NCI-H128 (cell line): Measurements from ENCODE around the gene OLFM3.

Experiments used
- DNase-seq: peaks from one replicate; lab custom pipeline; 2025; ENCODE audit not compliant: unreplicated experiment; lab: John Stamatoyannopoulos, UW

The OLFM3 gene

DNA sequence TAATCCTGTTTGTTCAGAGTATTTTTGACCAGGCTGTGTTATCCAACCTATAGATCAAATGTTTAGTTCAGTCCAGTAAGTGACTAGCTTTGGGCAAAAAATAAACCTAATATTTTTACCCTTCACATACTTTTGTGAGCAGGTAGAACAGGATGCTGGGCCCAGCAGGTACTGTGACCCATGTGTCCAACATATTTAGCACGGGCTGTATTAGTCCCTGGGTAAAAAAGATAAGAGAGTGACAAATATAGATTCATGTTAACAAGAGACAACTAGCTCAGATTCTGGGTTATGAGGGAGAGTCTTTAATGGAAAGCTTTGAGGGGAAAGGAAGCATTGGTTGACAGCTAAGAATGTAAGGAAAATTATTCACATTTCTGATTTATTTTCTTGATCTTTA is 43.1 kb downstream of the OLFM3 start:
- DNase-seq, result no peak

DNA sequence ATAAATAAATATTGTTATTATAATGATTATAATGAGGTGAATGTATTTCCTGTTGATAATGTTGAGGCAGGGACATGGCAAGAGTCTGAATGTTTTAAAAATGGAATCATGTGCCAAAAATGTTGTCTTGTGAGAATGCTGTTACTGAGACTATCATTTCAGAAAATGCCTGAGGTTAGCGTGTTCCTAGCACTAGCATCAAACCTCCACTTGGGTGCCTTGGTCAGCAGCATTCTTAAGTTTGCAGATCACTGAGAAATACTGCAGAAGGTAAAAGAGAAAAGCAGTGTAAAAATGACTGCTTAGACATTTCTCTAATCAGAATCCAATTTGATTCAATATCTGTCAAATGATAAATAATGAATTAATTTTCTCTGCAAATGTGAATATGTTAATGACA is 50.8 kb downstream of the OLFM3 start:
- no peak for DNase-seq

GRCh38 chr1:101943237-101943636 is 53.5 kb downstream of the OLFM3 start:
- no peak for DNase-seq

DNA sequence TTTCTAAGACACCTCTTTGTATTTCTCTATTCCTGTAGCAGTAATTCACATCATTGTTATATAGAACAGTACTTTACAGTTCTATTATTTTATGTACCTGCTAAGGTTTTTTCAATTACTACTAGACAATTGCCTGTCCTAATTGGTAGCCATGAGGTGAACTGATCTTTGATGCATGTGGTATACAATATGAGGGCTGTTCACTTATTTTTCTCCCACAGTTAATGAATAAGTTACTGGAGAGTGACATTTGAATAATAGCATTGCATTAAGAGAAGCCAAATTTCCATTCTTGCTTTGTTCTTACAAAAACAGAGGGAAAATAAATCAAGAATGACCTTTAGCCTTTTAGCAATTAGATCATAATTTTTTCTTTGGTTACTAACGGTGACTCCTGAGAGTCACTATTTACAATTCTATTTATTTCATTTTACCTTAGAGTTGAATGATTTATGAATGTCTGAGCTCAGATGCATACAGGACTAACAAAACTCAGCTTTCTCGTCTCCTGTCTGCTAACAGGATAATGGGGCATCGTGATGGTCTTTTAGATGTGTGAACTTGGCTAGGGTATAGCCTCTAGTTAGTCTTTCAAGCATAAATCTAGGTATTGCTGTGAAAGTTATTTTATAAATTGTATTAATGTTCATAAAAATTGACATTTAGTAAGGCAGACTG is 54.1 kb downstream of the OLFM3 start:
- no peak for DNase-seq

- no peak for DNase-seq
Observed at GRCh38 chr1:101938681-101939080, 58.0 kb downstream of the OLFM3 start.

DNA sequence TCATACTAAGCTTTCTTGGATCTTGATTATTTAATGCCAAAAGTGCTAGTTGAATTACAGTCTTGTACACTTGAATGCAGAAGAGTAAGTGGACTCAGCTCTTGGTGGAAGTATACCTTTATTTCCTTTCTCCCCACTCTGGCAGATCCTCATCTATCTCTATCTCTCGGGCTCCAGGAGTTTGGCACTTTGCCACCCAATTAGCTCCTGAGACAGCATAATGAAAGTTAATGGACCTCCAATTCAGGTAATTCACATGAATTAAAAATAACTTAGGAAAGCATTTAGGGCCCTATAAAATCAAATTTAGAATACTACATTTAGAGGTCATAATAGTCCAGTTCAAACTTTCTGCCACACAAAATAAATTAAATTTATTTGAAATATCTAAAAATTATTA is 67.4 kb downstream of the OLFM3 start:
- no peak for DNase-seq

DNA sequence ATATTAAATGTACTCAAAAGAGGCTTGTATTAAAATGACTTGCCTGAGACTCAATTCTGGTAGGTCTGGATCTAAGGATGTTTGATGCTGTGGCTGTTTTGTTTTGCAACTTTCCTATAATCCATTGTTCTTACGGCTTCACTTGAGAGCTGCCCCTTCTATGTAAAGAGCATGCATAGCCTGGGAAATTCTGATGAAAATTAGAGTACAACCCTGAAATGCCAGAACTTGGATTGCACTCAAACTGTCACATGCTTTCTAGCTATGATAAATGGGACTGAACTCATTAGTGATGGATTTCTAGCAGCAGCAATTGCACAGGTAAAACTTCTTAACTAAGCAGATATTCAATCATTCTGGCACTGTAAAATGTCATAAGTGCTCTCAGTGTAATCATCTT is 67.9 kb downstream of the OLFM3 start:
- no peak for DNase-seq

- DNase-seq, result no peak
Observed at GRCh38 chr1:101924700-101925099, 72.0 kb downstream of the OLFM3 start.

GRCh38 chr1:101920577-101920976 is 76.1 kb downstream of the OLFM3 start:
- no peak for DNase-seq

DNA sequence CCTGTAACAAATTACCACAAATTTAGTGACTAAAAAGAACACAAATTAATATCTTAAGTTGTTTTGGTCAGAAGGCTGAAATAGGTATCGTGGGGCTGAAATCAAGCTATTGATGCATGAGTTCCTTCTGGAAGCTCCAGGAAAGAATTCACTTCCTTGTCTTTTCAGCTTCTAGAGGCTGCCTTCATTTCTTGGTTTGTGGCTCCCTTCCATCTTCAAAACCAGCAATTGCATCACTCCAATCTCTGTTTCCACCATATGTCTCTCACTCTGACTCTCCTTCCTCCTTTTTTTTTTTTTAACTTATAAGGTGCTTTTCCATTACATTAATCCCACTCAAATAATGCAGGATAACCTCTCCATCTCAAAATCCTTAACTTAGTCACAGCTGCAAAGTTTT is 78.4 kb downstream of the OLFM3 start:
- no peak for DNase-seq

DNA sequence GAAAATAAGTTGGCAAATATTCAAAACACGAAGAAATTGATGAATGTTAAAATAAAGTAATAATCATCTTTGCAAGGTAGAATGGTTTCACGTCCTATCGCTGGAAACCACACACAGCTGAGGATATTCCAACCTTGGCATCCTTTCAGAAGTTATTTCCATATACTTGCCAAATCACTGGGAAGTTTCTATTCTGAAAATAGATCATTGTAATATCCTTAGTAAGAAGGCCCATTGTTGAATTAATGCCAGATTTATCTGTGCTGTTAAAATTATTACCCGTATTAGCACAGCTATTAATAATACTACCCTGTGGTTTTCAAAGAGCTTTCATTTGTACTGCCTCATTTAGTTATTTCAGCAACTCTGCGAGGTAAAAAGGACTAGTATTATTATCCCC is 81.1 kb downstream of the OLFM3 start:
- DNase-seq, result no peak

DNA sequence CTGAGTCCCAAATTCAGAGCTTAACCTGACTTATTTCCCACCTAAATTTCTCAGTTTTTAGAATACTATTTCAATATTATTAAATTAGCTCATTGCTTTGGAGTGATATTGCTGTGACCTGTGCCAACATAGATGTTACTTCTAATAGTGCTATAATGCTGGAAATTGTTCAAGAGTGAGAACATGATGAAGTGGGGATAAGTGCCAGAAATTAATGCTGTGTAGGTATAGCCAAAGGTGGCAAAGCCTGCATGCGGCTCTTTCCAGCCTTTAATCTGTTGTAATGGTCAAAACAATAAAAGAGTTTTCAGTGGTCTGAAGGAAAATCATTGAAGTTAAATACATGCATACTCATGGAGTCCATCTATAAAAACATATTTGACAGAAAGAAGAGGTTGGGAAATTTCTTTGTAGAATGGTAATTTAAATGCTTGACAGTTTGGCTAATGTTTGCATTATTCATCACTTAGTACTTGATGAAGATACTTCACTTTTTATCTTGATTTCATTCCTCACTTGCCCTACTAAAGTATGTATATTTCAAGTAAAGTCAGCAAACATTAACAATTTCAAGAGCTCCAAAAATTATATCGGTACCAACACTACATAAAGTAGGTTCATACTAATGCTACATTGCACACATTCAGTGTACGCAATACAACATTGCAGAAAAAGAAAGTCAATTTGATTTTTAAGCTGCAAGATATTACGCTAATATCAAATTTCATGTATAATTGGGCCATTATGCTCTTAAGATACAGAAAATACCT is 82.1 kb downstream of the OLFM3 start:
- DNase-seq, result no peak

GRCh38 chr1:101911894-101912293 is 84.8 kb downstream of the OLFM3 start:
- DNase-seq, result no peak

GRCh38 chr1:101908980-101909379 is 87.7 kb downstream of the OLFM3 start:
- DNase-seq, result no peak

GRCh38 chr1:101907264-101907663 is 89.5 kb downstream of the OLFM3 start:
- DNase-seq, result no peak

- DNase-seq, result no peak
Observed at GRCh38 chr1:101905283-101905835, 91.4 kb downstream of the OLFM3 start.

DNA sequence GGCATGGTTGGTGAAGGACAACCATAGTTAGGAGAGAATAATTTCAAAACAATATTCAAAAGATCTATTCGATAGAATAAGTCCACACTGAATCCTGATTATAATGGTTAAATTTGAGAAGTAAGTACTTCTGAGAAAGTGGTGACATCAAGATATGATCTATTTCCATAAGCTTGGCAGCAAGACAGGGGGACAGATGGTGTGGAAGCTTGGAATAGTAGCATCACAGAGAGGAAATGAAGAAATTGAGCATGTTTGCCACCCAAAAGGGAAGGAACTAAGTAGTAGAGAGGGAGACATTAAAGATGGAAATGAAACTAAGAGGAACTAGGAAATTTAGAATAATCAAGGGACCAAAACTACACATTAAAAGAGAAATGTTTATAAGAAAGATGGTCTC is 94.5 kb downstream of the OLFM3 start:
- no peak for DNase-seq

DNA sequence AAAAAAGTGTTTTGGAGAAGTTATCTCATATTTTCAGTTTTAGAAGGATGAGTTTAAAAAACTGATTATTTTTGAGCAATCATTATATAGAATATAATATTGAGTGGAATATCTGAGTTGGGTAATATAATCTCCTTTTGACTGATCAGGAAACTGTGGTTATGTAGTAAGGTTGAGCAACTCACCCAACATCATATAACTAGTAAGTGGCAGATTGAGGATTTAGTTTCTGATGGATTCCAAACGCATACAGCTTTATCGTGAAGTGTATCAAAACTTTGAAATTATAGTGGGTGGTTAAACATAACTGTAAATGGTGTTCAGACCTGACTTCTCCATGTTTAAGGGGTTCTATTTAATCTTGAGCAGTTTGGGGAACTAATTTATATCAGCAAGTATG is 98.6 kb downstream of the OLFM3 start:
- DNase-seq, result no peak

GRCh38 chr1:101884621-101885020 is 112.1 kb downstream of the OLFM3 start:
- no peak for DNase-seq

DNA sequence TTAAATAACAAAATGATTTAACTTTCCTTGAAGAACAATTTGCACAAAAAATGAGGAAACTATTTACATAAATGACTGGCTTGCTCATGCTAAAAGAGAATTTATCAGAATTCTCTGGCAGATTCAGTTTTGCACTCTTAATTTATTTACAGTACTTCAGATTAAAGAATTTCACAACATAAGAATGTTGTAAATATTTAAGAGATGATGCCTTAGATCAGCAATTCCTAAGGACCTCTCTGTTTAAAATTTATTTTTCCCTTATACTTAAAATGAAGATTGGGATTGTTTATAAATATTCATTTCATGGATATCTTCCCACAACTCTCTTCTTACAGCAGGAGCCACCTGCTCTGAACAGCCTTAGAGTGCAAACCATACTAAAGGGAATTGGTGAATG is 120.8 kb downstream of the OLFM3 start:
- DNase-seq, result no peak

GRCh38 chr1:101873672-101874071 is 123.1 kb downstream of the OLFM3 start:
- no peak for DNase-seq

- DNase-seq, result no peak
Observed at GRCh38 chr1:101859941-101860340, 136.8 kb downstream of the OLFM3 start.
